ENCODE data around the gene CPO. TPM values are rescaled to one million over a fixed set of nuclear protein-coding genes. Genes with fewer than 3 reads are reported as not detected.

Gene CPO
- total RNA-seq, 1 experiment from 2014 or later, result not detected

- H2AFZ ChIP-seq (ENCODE audit: low read length), result no peak overlapping the region
- H4K20me1 ChIP-seq (ENCODE audit: insufficient read depth, low read depth, low read length), result no peaks in the 10 kb centered on the region
- H3K4me2 ChIP-seq (ENCODE audit: low read depth, low read length, poor library complexity, severe bottlenecking), result no peak overlapping the region
- DNase-seq, result no peak
- no peak overlapping the region for H3K4me3 ChIP-seq (ENCODE audit: low read length)
- no peaks in the 10 kb centered on the region for H3K36me3 ChIP-seq (ENCODE audit: insufficient read depth, low read length)
- no peaks in the 10 kb centered on the region for H3K9me3 ChIP-seq (ENCODE audit: low read length)
- peaks cover 9% of the 10 kb centered on the region for H3K4me1 ChIP-seq (ENCODE audit: low read length)
- no peak overlapping the region for H3K27ac ChIP-seq (ENCODE audit: low read length)
- no peaks in the 10 kb centered on the region for H3K79me2 ChIP-seq (ENCODE audit: low read length)
- H3K9me2 ChIP-seq (replicated peaks; ENCODE audit: insufficient read depth, low read length), result no peaks in the 10 kb centered on the region
- peaks cover 3% of the 10 kb centered on the region; the same call in 1 of the 2 replicates for H3K27me3 ChIP-seq (ENCODE audit: low read length)
- no peak overlapping the region for H3K9ac ChIP-seq (ENCODE audit: low read length)
Measured at GRCh38 chr2:206987810-206988209, 48.5 kb downstream of the CPO start.

GRCh38 chr2:206988884-206989283 is 49.6 kb downstream of the CPO start:
- no peak overlapping the region for H2AFZ ChIP-seq (ENCODE audit: low read length)
- no peaks in the 10 kb centered on the region for H3K79me2 ChIP-seq (ENCODE audit: low read length)
- peaks cover 7% of the 10 kb centered on the region for H3K4me1 ChIP-seq (ENCODE audit: low read length)
- H3K9me2 ChIP-seq (replicated peaks; ENCODE audit: insufficient read depth, low read length), result no peaks in the 10 kb centered on the region
- H3K9me3 ChIP-seq (ENCODE audit: low read length), result no peaks in the 10 kb centered on the region
- no peak overlapping the region for H3K4me2 ChIP-seq (ENCODE audit: low read depth, low read length, poor library complexity, severe bottlenecking)
- no peak overlapping the region for H3K9ac ChIP-seq (ENCODE audit: low read length)
- no peak for DNase-seq
- no peaks in the 10 kb centered on the region for H3K36me3 ChIP-seq (ENCODE audit: insufficient read depth, low read length)
- no peak overlapping the region for H3K4me3 ChIP-seq (ENCODE audit: low read length)
- H3K27ac ChIP-seq (ENCODE audit: low read length), result no peak overlapping the region
- H3K27me3 ChIP-seq (ENCODE audit: low read length), result peaks cover 3% of the 10 kb centered on the region; the same call in 1 of the 2 replicates
- H4K20me1 ChIP-seq (ENCODE audit: insufficient read depth, low read depth, low read length), result no peaks in the 10 kb centered on the region

GRCh38 chr2:206989311-206989710 is 50.0 kb downstream of the CPO start:
- H3K79me2 ChIP-seq (ENCODE audit: low read length), result no peaks in the 10 kb centered on the region
- no peak overlapping the region for H2AFZ ChIP-seq (ENCODE audit: low read length)
- H3K4me3 ChIP-seq (ENCODE audit: low read length), result no peak overlapping the region
- no peak overlapping the region for H3K9ac ChIP-seq (ENCODE audit: low read length)
- no peaks in the 10 kb centered on the region for H3K9me3 ChIP-seq (ENCODE audit: low read length)
- H3K27ac ChIP-seq (ENCODE audit: low read length), result no peak overlapping the region
- DNase-seq, result peak; percentile 77
- H3K27me3 ChIP-seq (ENCODE audit: low read length), result peaks cover 3% of the 10 kb centered on the region; the same call in 1 of the 2 replicates
- H4K20me1 ChIP-seq (ENCODE audit: insufficient read depth, low read depth, low read length), result no peaks in the 10 kb centered on the region
- H3K9me2 ChIP-seq (replicated peaks; ENCODE audit: insufficient read depth, low read length), result no peaks in the 10 kb centered on the region
- no peaks in the 10 kb centered on the region for H3K36me3 ChIP-seq (ENCODE audit: insufficient read depth, low read length)
- H3K4me2 ChIP-seq (ENCODE audit: low read depth, low read length, poor library complexity, severe bottlenecking), result no peak overlapping the region
- peaks cover 3% of the 10 kb centered on the region for H3K4me1 ChIP-seq (ENCODE audit: low read length)

GRCh38 chr2:206990360-206990759 is 51.0 kb downstream of the CPO start:
- Histone ChIP-seq H2AFZ (ENCODE audit: low read length) (no peak overlapping the region), H3K27me3 (ENCODE audit: low read length) (peaks cover 3% of the 10 kb centered on the region; the same call in 1 of the 2 replicates), H3K36me3 (ENCODE audit: insufficient read depth, low read length) (no peaks in the 10 kb centered on the region), H3K4me1 (ENCODE audit: low read length) (no peaks in the 10 kb centered on the region), H3K4me3 (ENCODE audit: low read length) (no peak overlapping the region), H3K9ac (ENCODE audit: low read length) (no peak overlapping the region), H3K9me2 (replicated peaks; ENCODE audit: insufficient read depth, low read length) (no peaks in the 10 kb centered on the region), H3K4me2 (ENCODE audit: low read depth, low read length, poor library complexity, severe bottlenecking) (no peak overlapping the region), H3K9me3 (ENCODE audit: low read length) (no peaks in the 10 kb centered on the region), H3K27ac (ENCODE audit: low read length) (no peak overlapping the region), H3K79me2 (ENCODE audit: low read length) (no peaks in the 10 kb centered on the region), H4K20me1 (ENCODE audit: insufficient read depth, low read depth, low read length) (no peaks in the 10 kb centered on the region)
- no peak for DNase-seq

GRCh38 chr2:206991070-206991469 is 51.8 kb downstream of the CPO start:
- H3K27ac ChIP-seq (ENCODE audit: low read length), result no peak overlapping the region
- H3K79me2 ChIP-seq (ENCODE audit: low read length), result no peaks in the 10 kb centered on the region
- no peak overlapping the region for H2AFZ ChIP-seq (ENCODE audit: low read length)
- H3K4me3 ChIP-seq (ENCODE audit: low read length), result no peak overlapping the region
- H3K4me2 ChIP-seq (ENCODE audit: low read depth, low read length, poor library complexity, severe bottlenecking), result no peak overlapping the region
- no peaks in the 10 kb centered on the region for H4K20me1 ChIP-seq (ENCODE audit: insufficient read depth, low read depth, low read length)
- H3K4me1 ChIP-seq (ENCODE audit: low read length), result no peaks in the 10 kb centered on the region
- no peak overlapping the region for H3K9ac ChIP-seq (ENCODE audit: low read length)
- H3K36me3 ChIP-seq (ENCODE audit: insufficient read depth, low read length), result no peaks in the 10 kb centered on the region
- H3K27me3 ChIP-seq (ENCODE audit: low read length), result peaks cover 3% of the 10 kb centered on the region; the same call in 1 of the 2 replicates
- no peaks in the 10 kb centered on the region for H3K9me2 ChIP-seq (replicated peaks; ENCODE audit: insufficient read depth, low read length)
- DNase-seq, result no peak
- H3K9me3 ChIP-seq (ENCODE audit: low read length), result no peaks in the 10 kb centered on the region

GRCh38 chr2:206993396-206993911 is 54.1 kb downstream of the CPO start:
- no peaks in the 10 kb centered on the region for H3K79me2 ChIP-seq (ENCODE audit: low read length)
- no peaks in the 10 kb centered on the region for H4K20me1 ChIP-seq (ENCODE audit: insufficient read depth, low read depth, low read length)
- DNase-seq, result no peak
- H3K27me3 ChIP-seq (ENCODE audit: low read length), result no peaks in the 10 kb centered on the region
- H3K9me2 ChIP-seq (replicated peaks; ENCODE audit: insufficient read depth, low read length), result no peaks in the 10 kb centered on the region
- H3K9me3 ChIP-seq (ENCODE audit: low read length), result no peaks in the 10 kb centered on the region
- no peak overlapping the region for H3K27ac ChIP-seq (ENCODE audit: low read length)
- H3K4me1 ChIP-seq (ENCODE audit: low read length), result no peaks in the 10 kb centered on the region
- no peak overlapping the region for H3K4me2 ChIP-seq (ENCODE audit: low read depth, low read length, poor library complexity, severe bottlenecking)
- H3K36me3 ChIP-seq (ENCODE audit: insufficient read depth, low read length), result no peaks in the 10 kb centered on the region
- no peak overlapping the region; the same call in 1 of the 2 replicates for H2AFZ ChIP-seq (ENCODE audit: low read length)
- H3K9ac ChIP-seq (ENCODE audit: low read length), result no peak overlapping the region
- H3K4me3 ChIP-seq (ENCODE audit: low read length), result no peak overlapping the region

GRCh38 chr2:206993964-206994363 is 54.6 kb downstream of the CPO start:
- H3K4me3 ChIP-seq (ENCODE audit: low read length), result no peak overlapping the region
- no peak overlapping the region for H3K9ac ChIP-seq (ENCODE audit: low read length)
- peak overlapping the region; percentile 24; the same call in 1 of the 2 replicates for H2AFZ ChIP-seq (ENCODE audit: low read length)
- no peaks in the 10 kb centered on the region for H3K4me1 ChIP-seq (ENCODE audit: low read length)
- H3K4me2 ChIP-seq (ENCODE audit: low read depth, low read length, poor library complexity, severe bottlenecking), result no peak overlapping the region
- H3K79me2 ChIP-seq (ENCODE audit: low read length), result no peaks in the 10 kb centered on the region
- no peaks in the 10 kb centered on the region for H3K9me2 ChIP-seq (replicated peaks; ENCODE audit: insufficient read depth, low read length)
- H3K9me3 ChIP-seq (ENCODE audit: low read length), result no peaks in the 10 kb centered on the region
- no peaks in the 10 kb centered on the region for H3K36me3 ChIP-seq (ENCODE audit: insufficient read depth, low read length)
- H4K20me1 ChIP-seq (ENCODE audit: insufficient read depth, low read depth, low read length), result no peaks in the 10 kb centered on the region
- H3K27me3 ChIP-seq (ENCODE audit: low read length), result no peaks in the 10 kb centered on the region
- DNase-seq, result no peak
- H3K27ac ChIP-seq (ENCODE audit: low read length), result no peak overlapping the region

GRCh38 chr2:206996556-206997065 is 57.3 kb downstream of the CPO start:
- no peaks in the 10 kb centered on the region for H3K9me3 ChIP-seq (ENCODE audit: low read length)
- no peaks in the 10 kb centered on the region for H3K27me3 ChIP-seq (ENCODE audit: low read length)
- no peak overlapping the region for H2AFZ ChIP-seq (ENCODE audit: low read length)
- no peak overlapping the region for H3K4me2 ChIP-seq (ENCODE audit: low read depth, low read length, poor library complexity, severe bottlenecking)
- no peaks in the 10 kb centered on the region for H3K79me2 ChIP-seq (ENCODE audit: low read length)
- no peaks in the 10 kb centered on the region for H3K4me1 ChIP-seq (ENCODE audit: low read length)
- H4K20me1 ChIP-seq (ENCODE audit: insufficient read depth, low read depth, low read length), result no peaks in the 10 kb centered on the region
- H3K9ac ChIP-seq (ENCODE audit: low read length), result no peak overlapping the region
- H3K9me2 ChIP-seq (replicated peaks; ENCODE audit: insufficient read depth, low read length), result no peaks in the 10 kb centered on the region
- H3K27ac ChIP-seq (ENCODE audit: low read length), result no peak overlapping the region
- no peaks in the 10 kb centered on the region for H3K36me3 ChIP-seq (ENCODE audit: insufficient read depth, low read length)
- DNase-seq, result no peak
- H3K4me3 ChIP-seq (ENCODE audit: low read length), result no peak overlapping the region

All from Karpas-422 (cell line).